HG03280 (cell line): ENCODE results near the gene SLC9C2.
"Not testable (repeated sequence)": the region's sequence is repeated elsewhere in the genome, so short reads cannot be mapped to it uniquely, and the experiment has no call there.

ENCODE experiments used
- ATAC-seq: cut with Tn5 transposase; IDR thresholded peaks from one replicate; pipeline ENCODE4 v1.9.1; 2021; ENCODE audit warnings: mild to moderate bottlenecking, moderate library complexity; ENCODE audit not compliant: unreplicated experiment

The SLC9C2 gene

GRCh38 chr1:173530795-173531693 is 71.8 kb downstream of the SLC9C2 start:
- no peak for ATAC-seq

GRCh38 chr1:173529106-173529505 is 73.8 kb downstream of the SLC9C2 start:
- ATAC-seq: no peak

GRCh38 chr1:173527151-173527826 is 75.6 kb downstream of the SLC9C2 start:
- no peak for ATAC-seq

GRCh38 chr1:173525926-173526325 is 76.9 kb downstream of the SLC9C2 start:
- no peak for ATAC-seq

GRCh38 chr1:173523329-173523728 is 79.5 kb downstream of the SLC9C2 start:
- ATAC-seq: no peak

- ATAC-seq: no peak
Observed at GRCh38 chr1:173520799-173521198, 82.1 kb downstream of the SLC9C2 start.

- ATAC-seq: not testable (repeated sequence)
Observed at GRCh38 chr1:173514503-173514902, 88.4 kb downstream of the SLC9C2 start.

- ATAC-seq: no peak
Observed at GRCh38 chr1:173509797-173510196, 93.1 kb downstream of the SLC9C2 start.

- ATAC-seq: no peak
Observed at GRCh38 chr1:173508541-173508940, 94.3 kb downstream of the SLC9C2 start.

- no peak for ATAC-seq
Observed at GRCh38 chr1:173507847-173508209, 95.0 kb downstream of the SLC9C2 start.

GRCh38 chr1:173507205-173507846 is 95.5 kb downstream of the SLC9C2 start:
- ATAC-seq: no peak

- ATAC-seq: no peak
Observed at GRCh38 chr1:173506437-173506836, 96.4 kb downstream of the SLC9C2 start.

- ATAC-seq: no peak
Observed at GRCh38 chr1:173505391-173505790, 97.5 kb downstream of the SLC9C2 start.

- ATAC-seq: no peak
Observed at GRCh38 chr1:173504268-173504667, 98.6 kb downstream of the SLC9C2 start.

- ATAC-seq: no peak
Observed at GRCh38 chr1:173503391-173503790, 99.5 kb downstream of the SLC9C2 start.

GRCh38 chr1:173502104-173502503 is 100.8 kb downstream of the SLC9C2 start:
- ATAC-seq: no peak

GRCh38 chr1:173499729-173500128 is 103.1 kb downstream of the SLC9C2 start:
- no peak for ATAC-seq

- ATAC-seq: no peak
Observed at GRCh38 chr1:173496757-173497320, 106.0 kb downstream of the SLC9C2 start.

GRCh38 chr1:173495609-173496267 is 107.1 kb downstream of the SLC9C2 start:
- no peak for ATAC-seq

GRCh38 chr1:173493125-173493524 is 109.7 kb downstream of the SLC9C2 start:
- not testable (repeated sequence) for ATAC-seq

GRCh38 chr1:173491508-173491907 is 111.4 kb downstream of the SLC9C2 start:
- ATAC-seq: no peak
